ENCODE results near the gene MAFG.

The MAFG gene

GRCh38 chr17:81935709-81936084 lies 8.2 kb upstream of the MAFG start:
- no peak for DNase-seq

- no peak for DNase-seq
Measured at GRCh38 chr17:81934850-81935708, 7.5 kb upstream of the MAFG start.

GRCh38 chr17:81934098-81934757 lies 6.7 kb upstream of the MAFG start:
- no peak for DNase-seq

GRCh38 chr17:81933178-81933699 lies 5.7 kb upstream of the MAFG start:
- no peak for DNase-seq

GRCh38 chr17:81932333-81932983 lies 4.9 kb upstream of the MAFG start:
- no peak for DNase-seq

- peak; percentile 33 for DNase-seq
Measured at GRCh38 chr17:81931557-81932332, 4.2 kb upstream of the MAFG start.

GRCh38 chr17:81931189-81931556 lies 3.6 kb upstream of the MAFG start:
- no peak for DNase-seq

- DNase-seq = peak; percentile 56
Measured at GRCh38 chr17:81930142-81931125, 2.9 kb upstream of the MAFG start.

GRCh38 chr17:81929253-81930141 lies 2.0 kb upstream of the MAFG start:
- no peak for DNase-seq

- no peak for DNase-seq
Measured at GRCh38 chr17:81928544-81929252, 1.2 kb upstream of the MAFG start.

- no peak for DNase-seq
Measured at GRCh38 chr17:81927152-81927652, 333 bp downstream of the MAFG start.

- DNase-seq = no peak
Measured at GRCh38 chr17:81926451-81927151, 934 bp downstream of the MAFG start.

- no peak for DNase-seq
Measured at GRCh38 chr17:81925860-81926450, 1.6 kb downstream of the MAFG start.

- DNase-seq = no peak
Measured at GRCh38 chr17:81924557-81925532, 2.7 kb downstream of the MAFG start.

- DNase-seq = no peak
Measured at GRCh38 chr17:81923302-81924260, 4.0 kb downstream of the MAFG start.

Data from NCI-H446 treated with DMSO at 0.1 percent for 48 hours (cell line).